Endothelial cell of umbilical vein (primary cell): Measurements from ENCODE around the gene CLDN12.

ENCODE experiments used
- GATA2 ChIP-seq: IDR thresholded peaks from 2 replicates; pipeline ENCODE4 v1.7.0; 2011; ENCODE audit warnings: low read depth, mild to moderate bottlenecking, moderate library complexity, mixed read lengths, low read length; ENCODE audit not compliant: insufficient read length, insufficient read depth
- POLR2AphosphoS5 ChIP-seq: IDR thresholded peaks from 2 replicates; pipeline ENCODE4 v1.6.1; 2012; ENCODE audit warnings: low read depth, mild to moderate bottlenecking, control low read depth, low read length, moderate library complexity; ENCODE audit not compliant: insufficient read depth
- TF ChIP-seq, protein P1 (sequence below), 2 donors: IDR thresholded peaks; 1 replicate in 1 of 2; 2 replicates in 1 of 2; pipeline ENCODE4 v1.5.1; 2011; ENCODE audit warnings: low read length in 2 of 2, mild to moderate bottlenecking in 2 of 2, moderate library complexity in 2 of 2, control low read depth in 1 of 2, inconsistent platforms in 1 of 2, low read depth in 1 of 2; ENCODE audit not compliant: insufficient read depth in 1 of 2; ENCODE audit errors: extremely low read depth in 1 of 2

DNA sequence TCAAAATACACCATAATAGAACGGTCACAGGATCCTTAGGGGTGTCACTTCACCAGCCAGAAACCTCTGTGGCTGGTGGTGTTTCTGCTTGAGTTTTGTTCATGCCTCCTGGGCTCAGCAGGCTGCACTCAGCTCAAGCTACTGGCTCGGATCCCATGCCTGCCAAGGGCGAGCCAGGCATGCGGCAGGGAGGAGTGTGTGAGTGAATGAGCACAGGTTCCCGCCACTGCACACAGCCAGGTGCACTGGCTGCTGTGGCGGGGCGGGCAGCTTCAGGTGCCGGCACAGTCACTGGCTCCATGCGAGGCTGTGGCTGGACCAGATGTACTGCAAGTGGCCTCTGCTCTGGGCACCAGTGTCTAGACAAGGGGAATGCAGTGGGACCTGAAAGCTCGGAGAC is 29.5 kb downstream of the CLDN12 start:
- TF ChIP-seq POLR2AphosphoS5 (no peak), GATA2 (no peak)
- TF ChIP-seq, protein P1, sequence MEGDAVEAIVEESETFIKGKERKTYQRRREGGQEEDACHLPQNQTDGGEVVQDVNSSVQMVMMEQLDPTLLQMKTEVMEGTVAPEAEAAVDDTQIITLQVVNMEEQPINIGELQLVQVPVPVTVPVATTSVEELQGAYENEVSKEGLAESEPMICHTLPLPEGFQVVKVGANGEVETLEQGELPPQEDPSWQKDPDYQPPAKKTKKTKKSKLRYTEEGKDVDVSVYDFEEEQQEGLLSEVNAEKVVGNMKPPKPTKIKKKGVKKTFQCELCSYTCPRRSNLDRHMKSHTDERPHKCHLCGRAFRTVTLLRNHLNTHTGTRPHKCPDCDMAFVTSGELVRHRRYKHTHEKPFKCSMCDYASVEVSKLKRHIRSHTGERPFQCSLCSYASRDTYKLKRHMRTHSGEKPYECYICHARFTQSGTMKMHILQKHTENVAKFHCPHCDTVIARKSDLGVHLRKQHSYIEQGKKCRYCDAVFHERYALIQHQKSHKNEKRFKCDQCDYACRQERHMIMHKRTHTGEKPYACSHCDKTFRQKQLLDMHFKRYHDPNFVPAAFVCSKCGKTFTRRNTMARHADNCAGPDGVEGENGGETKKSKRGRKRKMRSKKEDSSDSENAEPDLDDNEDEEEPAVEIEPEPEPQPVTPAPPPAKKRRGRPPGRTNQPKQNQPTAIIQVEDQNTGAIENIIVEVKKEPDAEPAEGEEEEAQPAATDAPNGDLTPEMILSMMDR (IDR thresholded peaks at IDR 0.05; ENCODE audit: extremely low read depth in 1 of 2, insufficient read depth in 1 of 2, low read depth in 1 of 2, low read length in 2 of 2) = no peak
